ENCODE results near the gene HAPLN2.

DNA sequence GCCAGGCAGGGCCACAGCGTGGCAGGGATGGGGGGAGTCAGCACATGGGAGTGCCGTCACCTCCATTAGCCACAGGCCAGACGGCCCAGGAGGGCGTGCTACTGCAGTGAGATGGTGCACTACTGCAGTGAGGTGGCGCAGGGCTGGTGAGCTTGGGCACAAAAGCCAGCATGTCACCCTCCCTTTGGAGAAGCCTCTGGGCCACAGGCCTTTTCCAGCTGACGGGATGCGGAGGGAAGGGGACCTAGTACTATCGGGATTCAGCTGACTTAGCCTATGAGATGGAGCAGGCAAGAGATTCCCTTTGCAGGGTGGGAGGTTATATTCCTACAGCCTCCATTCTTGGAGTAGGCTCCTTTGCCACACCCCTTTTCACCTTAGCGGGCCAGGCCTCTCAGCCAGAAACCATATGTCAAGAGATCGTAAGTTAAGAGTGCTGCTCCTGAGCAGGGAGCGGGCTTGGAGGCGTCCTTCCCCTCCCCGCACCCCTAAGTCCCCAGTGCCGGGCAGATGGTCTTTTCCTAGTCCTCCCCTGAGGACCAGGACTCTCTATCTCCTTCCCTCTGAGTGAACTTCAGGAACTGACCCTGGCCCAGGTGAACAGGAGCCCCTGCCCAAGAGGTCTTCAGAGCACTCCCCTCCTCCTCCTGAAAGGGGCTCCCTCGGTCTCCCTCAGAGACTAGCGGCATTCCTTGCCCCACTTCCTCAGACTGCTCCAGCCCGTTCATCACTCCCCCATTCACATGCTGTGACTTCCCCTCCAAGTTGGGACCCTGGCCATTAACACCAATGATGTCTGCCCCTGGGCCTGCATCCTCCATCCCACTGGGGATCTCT lies 49.8 kb downstream of the HAPLN2 start:
- TF ChIP-seq, protein P1, sequence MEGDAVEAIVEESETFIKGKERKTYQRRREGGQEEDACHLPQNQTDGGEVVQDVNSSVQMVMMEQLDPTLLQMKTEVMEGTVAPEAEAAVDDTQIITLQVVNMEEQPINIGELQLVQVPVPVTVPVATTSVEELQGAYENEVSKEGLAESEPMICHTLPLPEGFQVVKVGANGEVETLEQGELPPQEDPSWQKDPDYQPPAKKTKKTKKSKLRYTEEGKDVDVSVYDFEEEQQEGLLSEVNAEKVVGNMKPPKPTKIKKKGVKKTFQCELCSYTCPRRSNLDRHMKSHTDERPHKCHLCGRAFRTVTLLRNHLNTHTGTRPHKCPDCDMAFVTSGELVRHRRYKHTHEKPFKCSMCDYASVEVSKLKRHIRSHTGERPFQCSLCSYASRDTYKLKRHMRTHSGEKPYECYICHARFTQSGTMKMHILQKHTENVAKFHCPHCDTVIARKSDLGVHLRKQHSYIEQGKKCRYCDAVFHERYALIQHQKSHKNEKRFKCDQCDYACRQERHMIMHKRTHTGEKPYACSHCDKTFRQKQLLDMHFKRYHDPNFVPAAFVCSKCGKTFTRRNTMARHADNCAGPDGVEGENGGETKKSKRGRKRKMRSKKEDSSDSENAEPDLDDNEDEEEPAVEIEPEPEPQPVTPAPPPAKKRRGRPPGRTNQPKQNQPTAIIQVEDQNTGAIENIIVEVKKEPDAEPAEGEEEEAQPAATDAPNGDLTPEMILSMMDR (IDR thresholded peaks at IDR 0.05; ENCODE audit: poor library complexity) = no peak
- TF ChIP-seq EZH2phosphoT487 (IDR thresholded peaks at IDR 0.05; ENCODE audit: low read depth, severe bottlenecking, unreplicated experiment) = no peak

Measured in hepatocyte (in vitro differentiated cells).